ENCODE results near the gene CRAMP1.
"Not testable (repeated sequence)": the region's sequence is repeated elsewhere in the genome, so short reads cannot be mapped to it uniquely, and the experiment has no call there.

CRAMP1 gene

DNA sequence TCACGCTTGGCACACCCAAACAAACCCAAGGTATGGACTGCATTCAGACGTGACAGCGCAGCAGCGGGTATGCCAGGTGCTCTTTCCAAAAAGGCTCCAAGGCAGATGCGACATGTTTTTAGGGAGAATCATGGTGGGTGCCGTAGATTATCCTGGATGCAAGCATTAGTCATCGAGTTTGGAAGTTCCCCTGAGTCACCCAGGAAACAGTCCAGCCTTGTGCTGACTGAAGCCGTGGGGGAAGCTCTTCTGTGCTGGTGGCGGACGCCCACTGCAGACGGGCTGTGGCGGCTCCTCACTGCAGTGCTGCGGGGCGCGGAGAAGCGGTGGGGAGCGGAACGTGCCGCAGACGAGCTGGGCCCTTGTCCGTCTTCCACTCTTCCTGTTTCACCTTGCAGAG is 79.8 kb downstream of the CRAMP1 start:
- DNase-seq (ENCODE audit: extremely low read depth, low read depth) = no peak
- TF ChIP-seq, protein P1, sequence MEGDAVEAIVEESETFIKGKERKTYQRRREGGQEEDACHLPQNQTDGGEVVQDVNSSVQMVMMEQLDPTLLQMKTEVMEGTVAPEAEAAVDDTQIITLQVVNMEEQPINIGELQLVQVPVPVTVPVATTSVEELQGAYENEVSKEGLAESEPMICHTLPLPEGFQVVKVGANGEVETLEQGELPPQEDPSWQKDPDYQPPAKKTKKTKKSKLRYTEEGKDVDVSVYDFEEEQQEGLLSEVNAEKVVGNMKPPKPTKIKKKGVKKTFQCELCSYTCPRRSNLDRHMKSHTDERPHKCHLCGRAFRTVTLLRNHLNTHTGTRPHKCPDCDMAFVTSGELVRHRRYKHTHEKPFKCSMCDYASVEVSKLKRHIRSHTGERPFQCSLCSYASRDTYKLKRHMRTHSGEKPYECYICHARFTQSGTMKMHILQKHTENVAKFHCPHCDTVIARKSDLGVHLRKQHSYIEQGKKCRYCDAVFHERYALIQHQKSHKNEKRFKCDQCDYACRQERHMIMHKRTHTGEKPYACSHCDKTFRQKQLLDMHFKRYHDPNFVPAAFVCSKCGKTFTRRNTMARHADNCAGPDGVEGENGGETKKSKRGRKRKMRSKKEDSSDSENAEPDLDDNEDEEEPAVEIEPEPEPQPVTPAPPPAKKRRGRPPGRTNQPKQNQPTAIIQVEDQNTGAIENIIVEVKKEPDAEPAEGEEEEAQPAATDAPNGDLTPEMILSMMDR (IDR thresholded peaks at IDR 0.05; ENCODE audit: low read depth, low read length, missing control alignments) = no peak
- no peak overlapping the region for H3K4me3 ChIP-seq (replicated peaks; ENCODE audit: low read depth, low read length)

DNA sequence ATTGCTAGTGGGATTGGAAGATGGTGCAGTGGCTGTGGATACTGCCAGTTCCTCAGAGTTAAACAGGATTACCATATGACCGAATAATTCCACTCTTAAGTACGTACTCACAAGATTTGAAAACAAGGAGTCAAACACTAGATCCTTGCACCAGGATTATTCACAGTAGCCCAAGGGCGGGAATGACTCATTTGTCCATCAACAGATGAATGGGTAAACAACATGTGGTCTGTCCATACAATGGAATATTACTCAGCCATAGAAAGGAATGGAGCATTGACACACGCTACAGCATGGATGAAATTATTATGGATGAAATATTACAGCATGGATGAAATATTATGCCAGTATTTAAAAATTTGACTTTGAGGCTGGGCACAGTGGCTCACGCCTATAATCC is 84.7 kb downstream of the CRAMP1 start:
- no peak for DNase-seq (ENCODE audit: extremely low read depth, low read depth)
- H3K4me3 ChIP-seq (replicated peaks; ENCODE audit: low read depth, low read length) = no peak overlapping the region
- TF ChIP-seq, protein P1 (IDR thresholded peaks at IDR 0.05; ENCODE audit: low read depth, low read length, missing control alignments) = no peak

DNA sequence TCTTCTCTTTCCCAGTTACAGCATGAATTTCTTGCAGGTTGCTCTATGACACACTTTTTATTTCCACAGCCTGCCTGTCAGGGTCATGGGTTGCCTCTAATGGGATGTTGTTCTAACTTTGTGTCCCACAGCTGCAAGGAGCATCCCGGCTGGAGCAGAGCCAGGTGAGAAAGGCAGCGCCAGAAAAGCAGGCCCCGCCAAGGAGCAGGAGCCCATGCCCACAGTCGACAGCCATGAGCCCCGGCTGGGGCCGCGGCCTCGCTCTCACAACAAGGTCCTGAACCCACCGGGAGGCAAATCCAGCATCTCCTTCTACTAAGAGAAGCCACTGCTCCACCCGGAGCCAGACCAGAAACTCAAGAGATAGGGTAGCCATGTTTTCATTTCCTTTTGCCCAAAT is 86.5 kb downstream of the CRAMP1 start:
- no peak for DNase-seq (ENCODE audit: extremely low read depth, low read depth)
- TF ChIP-seq, protein P1 (IDR thresholded peaks at IDR 0.05; ENCODE audit: low read depth, low read length, missing control alignments) = no peak
- H3K4me3 ChIP-seq (replicated peaks; ENCODE audit: low read depth, low read length) = no peak overlapping the region

DNA sequence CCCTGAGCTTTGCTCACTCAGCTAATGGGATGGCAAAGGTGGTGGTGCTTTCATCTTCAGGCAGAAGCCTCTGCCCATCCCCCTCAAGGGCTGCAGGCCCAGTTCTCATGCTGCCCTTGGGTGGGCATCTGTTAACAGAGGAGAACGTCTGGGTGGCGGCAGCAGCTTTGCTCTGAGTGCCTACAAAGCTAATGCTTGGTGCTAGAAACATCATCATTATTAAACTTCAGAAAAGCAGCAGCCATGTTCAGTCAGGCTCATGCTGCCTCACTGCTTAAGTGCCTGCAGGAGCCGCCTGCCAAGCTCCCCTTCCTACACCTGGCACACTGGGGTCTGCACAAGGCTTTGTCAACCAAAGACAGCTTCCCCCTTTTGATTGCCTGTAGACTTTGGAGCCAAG is 88.1 kb downstream of the CRAMP1 start:
- H3K4me3 ChIP-seq (replicated peaks; ENCODE audit: low read depth, low read length) = no peak overlapping the region
- TF ChIP-seq, protein P1 (IDR thresholded peaks at IDR 0.05; ENCODE audit: low read depth, low read length, missing control alignments) = no peak
- no peak for DNase-seq (ENCODE audit: extremely low read depth, low read depth)

DNA sequence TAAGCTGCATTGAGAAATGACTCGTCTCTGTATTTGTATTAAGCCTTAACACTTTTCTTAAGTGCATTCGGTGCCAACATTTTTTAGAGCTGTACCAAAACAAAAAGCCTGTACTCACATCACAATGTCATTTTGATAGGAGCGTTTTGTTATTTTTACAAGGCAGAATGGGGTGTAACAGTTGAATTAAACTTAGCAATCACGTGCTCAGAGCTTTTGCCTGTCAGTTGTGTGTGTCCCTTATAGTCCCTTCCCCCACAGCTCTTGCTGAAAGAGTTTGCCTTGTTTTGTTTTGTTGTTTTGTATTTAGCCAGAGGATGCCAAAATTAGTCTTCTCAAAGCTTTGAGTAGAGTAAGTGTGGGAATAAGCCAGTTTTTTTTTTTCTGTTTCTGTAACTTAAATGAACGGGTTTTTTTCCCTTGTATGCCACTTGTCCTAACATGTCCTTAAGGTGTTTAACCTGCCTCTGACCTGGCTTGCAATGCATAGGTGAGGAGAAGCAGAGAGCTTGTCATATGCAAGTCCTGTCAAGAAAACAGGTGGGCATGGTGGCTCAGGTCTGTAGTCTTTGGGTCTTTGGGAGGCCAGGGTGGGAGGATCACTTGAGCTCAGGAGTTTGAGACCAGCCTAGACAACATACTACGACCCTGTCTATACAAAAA is 89.2 kb downstream of the CRAMP1 start:
- no peak for DNase-seq (ENCODE audit: extremely low read depth, low read depth)
- H3K4me3 ChIP-seq (replicated peaks; ENCODE audit: low read depth, low read length) = no peak overlapping the region
- TF ChIP-seq, protein P1 (IDR thresholded peaks at IDR 0.05; ENCODE audit: low read depth, low read length, missing control alignments) = no peak

DNA sequence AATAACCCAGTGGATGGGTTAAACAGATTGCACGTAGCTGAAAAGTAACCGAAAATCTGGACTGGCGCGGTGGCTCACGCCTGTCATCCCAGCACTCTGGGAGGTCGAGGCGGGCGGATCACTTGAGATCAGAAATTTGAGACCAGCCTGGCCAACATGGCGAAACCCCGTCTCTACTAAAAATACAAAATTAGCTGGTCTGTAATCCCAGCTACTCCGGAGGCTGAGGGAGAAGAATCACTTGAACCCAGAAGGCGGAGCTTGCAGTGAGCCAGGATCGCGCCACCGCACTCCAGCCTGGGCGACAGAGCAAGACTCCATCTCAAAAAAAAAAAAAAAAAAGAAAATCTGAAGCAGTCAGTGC is 93.1 kb downstream of the CRAMP1 start:
- peak overlapping the region; percentile 67 for H3K4me3 ChIP-seq (replicated peaks; ENCODE audit: low read depth, low read length)
- not testable (repeated sequence) for DNase-seq (ENCODE audit: extremely low read depth, low read depth)

DNA sequence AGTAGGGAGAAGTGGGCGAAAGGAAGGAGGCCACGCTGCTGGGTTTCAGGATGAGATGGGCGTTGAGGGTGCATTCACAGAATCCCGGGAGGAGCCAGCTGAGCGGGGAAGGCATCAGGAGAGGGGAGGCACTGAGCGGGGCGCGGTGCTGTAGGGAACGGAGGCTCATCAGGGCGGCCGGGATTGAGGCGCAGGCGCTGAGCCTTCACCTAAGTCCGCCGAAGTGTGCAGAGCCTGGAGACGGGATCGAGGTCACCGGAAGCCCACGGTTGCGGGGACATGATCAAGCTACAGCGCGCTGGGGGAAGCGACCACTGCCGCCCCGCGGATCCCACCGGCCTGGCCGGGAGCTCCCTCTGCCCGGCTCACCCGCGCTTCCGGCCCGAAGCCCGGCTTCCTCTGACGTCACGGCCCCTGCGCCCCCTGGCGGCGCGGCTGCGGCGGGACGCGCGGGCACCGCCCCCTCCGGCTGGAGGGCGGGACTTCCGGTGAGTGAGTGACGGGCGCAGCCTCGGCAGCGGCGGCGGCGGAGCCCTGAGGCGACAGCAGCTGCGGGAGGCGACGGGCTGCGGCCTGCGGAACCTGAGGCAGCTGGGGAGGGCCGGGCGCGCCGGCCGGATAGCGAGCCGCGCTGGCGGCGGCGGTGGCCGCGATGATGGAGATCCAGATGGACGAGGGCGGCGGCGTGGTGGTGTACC is 93.7 kb downstream of the CRAMP1 start, which contains the start of gene MAPK8IP3:
TSS of gene MAPK8IP3 (plus strand) at position 508 of the 698 bp plus-strand sequence. CDS start at position 653, 145 bp downstream.
- peak within 1 kb of the TSS; percentile 67 for H3K4me3 ChIP-seq (replicated peaks; ENCODE audit: low read depth, low read length)
- TF ChIP-seq, protein P1 (IDR thresholded peaks at IDR 0.05; ENCODE audit: low read depth, low read length, missing control alignments) = peak; percentile 69
- DNase-seq (ENCODE audit: extremely low read depth, low read depth) = peak; percentile 50

Data from HFF-Myc (cell line).